HG03196 (cell line): ENCODE measurements around the gene IRF2BP2.
"Not testable (repeated sequence)": the region's sequence is repeated elsewhere in the genome, so short reads cannot be mapped to it uniquely, and the experiment has no call there.

Source experiments
- ATAC-seq: cut with Tn5 transposase; IDR thresholded peaks from one replicate; pipeline ENCODE4 v1.9.1; 2021; ENCODE audit not compliant: unreplicated experiment

The IRF2BP2 gene

DNA sequence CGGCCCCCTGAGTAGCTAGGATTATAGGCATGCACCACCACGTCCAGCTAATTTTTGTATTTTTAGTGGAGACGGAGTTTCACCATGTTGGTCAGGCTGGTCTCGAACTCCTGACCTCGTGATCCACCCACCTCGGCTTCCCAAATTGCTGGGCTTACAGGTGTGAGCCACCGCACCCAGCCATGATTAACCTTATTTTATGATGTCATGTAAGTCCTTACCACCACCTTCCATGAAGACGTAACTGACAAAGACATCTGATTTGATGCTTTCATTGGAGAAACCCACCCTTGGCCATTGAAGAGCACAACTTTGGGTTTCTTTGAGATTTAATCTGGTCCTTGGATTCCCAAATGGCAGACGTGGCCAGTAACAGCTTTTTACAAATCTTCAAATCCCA lies 24.9 kb upstream of the IRF2BP2 start:
- ATAC-seq: not testable (repeated sequence)

DNA sequence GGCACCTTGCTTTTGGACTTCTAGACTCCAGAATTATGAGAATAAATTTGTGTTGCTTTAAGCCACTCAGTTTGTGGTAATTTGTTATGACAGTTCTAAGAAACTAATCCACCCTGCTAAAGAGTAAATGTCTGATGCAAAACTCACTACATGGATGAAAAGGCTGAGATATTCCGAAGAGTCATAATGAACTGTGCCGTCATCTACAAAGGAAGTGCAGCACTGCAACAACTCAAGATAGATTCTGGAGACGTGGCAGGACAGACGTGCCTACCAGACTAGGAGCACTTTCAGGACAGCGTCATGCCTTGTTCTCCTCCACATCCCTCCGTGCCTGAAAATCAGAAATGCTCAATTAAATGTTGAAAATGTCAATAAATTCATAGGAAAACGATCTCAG lies 24.4 kb upstream of the IRF2BP2 start:
- no peak for ATAC-seq

DNA sequence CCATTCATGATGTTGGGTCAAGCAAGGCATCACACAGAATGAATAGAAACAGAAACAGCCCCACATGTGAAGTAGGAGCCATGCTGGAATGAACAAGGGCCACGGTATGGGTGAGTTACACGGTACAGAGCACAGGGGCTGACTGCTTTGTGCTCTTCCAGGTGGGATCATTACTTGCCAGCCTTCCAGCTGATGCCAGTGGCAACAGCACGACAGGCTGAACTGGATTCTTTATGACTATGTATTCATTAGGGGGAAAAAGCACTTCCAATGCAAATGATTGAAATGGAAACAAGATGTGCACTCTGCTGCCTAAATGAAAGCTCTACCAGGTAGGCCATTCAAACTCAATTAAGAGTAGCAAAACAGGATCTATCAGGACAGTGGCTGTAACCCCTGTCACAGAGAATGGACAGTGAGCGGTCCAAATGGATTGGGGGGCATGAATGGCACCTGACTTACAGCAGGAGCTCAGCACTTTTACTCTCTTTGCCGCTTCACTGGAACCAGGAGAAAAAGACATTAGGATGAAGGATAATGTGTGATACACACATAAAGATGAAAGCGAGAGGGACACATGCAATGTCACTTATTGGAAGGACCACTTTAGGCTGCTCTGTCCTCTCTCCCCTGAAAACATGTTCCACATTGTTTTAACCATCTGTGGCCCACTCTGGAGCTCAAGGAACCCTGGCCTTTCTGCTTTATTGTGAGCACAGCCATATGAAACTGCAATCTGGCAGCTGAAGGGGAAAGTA lies 23.4 kb upstream of the IRF2BP2 start:
- ATAC-seq: no peak

DNA sequence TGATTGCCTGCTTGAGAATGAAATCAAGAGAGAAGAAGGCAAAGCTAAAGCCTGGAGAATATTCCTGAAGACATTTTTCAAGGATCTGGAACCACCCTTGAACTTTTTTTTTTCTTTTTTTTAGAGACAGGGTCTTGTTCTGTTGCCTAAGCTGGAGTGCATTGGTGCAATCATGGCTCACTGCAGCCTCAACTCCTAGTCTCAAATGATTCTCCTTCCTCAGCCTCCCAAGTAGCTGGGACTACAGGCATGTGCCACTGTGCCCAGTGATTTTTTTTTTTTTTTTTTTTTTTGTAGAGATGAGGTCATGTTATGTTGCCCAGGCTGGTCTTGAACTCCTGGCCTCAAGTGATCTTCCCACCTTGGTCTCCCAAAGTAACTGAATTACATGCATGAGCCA lies 22.2 kb upstream of the IRF2BP2 start:
- ATAC-seq: no peak

DNA sequence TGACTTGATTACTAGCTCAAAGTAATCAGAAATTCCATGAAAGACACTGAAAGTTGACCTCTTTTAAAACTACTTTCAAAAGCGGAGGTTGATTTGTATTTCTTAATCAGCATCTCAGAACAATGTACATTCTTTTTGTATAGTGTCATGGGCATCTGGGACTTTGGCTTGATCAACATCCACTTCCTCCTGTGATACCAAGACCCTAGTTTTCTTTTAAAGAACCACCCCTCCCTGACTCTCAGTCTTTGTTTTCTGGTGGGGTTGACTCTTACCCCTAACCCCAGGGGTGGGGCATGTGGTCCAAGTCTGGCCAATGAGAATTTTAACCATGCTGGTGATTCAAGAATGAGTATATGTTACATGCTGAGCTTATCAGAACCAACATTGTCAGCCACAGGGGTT lies 21.7 kb upstream of the IRF2BP2 start:
- no peak for ATAC-seq

DNA sequence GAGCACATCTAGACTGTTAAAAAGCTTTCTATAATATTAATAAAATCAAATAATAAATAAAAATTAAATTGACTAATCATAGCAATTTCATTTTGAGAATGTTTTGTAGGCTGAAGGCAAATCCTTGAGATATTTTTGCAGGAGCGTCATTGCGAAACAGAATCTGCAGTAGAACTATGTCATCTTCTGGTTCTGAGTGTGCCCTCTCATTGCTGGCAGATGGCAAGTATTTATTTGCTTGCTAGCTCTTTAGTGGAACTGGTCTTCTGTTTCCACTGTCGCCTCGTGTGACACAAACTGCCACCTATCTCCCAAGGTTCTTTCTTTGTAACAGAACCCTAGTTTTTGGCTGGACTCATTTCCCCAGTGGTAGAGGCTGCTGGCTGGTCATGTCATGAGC lies 19.0 kb upstream of the IRF2BP2 start:
- no peak for ATAC-seq

DNA sequence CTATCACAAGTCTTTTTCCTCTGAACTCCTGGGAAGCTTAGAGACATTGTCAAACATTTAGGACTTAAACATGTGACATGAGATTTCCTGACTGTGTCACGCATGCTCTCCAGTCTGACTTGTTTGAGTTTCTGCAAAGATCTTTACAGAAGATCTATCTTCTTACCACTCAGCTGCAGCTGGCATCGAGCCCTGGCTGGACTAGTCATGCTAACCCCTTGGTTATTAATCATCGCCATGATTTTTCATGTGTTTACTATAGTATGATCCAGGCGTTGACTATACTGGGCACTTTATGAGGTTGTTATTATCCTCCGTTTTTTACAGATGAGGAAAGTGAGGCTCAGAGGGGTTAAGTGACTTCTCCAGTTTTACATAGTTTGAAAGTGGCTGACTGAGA lies 18.1 kb upstream of the IRF2BP2 start:
- no peak for ATAC-seq

DNA sequence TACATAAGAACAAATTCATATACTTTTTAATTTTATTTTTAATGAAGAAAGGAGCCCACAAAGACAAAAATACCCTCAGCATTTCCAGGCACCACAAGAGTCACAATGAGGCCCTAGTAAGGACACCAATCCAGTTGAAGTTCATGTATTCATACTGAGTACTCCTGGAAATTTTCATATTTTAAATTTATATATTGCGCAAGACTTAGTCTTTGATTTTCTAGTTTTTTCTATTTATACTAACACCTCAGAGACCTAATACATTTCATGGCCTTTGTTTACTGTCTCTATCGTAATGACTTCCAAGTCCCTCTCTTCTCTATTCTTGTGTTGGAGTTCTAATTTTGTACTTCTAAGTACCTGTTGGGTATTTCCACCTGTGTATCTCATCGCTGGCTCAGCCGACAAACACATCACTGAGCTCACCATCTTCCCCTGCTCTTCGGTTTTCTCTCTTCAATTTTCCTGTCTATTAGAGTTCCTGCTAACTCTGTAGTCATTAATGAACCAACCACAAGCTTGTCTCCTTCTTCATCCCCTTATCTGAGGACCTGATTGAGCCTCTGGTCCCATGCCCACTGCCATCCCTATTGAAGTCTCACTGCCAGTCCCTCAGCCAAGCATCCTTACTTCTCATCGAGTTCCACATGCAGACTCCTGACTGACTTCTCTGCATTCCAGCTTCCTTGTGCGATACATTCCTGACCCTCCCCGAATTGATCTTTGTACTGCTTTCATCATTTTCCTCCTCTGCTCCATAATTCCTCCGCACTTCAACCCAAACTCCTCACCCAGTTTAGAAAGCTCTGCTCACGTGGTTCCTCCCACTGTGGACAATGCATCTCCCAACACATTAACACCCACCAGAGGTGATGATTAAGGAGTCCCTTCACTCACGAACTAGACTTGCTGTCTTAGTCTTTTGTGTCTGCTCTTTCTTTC lies 17.3 kb upstream of the IRF2BP2 start:
- ATAC-seq: no peak

DNA sequence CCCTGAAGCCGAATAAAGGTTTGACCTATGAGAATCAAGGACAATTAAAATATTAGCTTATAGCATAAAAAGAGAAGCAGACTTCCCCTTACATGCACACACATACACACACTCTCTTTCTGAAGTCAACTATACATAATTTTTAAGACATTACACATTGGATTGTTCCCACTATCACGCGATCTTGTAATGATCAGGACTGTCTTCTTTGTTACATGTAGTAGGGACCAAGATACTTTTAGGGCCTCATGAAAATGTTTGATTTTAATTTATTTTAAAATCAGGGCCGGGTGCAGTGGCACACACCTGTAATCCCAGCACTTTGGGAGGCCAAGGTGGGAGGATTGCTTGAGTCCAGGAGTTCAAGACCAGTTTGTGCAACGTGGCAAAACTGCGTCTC lies 16.4 kb upstream of the IRF2BP2 start:
- no peak for ATAC-seq

DNA sequence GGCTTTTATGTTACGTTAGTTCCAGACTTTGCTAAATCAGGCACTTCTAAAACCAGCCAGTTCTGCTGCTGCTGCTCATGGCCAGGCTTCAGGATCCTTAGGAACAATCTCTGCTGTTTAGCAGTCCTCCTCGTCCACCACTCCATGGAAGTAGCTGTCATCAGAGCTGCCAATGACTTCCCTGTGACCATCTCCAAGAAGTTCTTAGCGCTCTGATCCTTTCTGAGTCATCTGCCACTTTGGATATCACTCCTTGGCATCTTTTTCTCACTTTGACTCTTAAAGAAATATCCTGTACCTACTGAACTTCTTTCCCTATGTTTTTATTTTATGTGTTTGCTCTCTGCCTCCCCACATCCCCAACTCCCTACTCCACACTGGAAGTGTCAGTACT lies 14.7 kb upstream of the IRF2BP2 start:
- ATAC-seq: no peak

DNA sequence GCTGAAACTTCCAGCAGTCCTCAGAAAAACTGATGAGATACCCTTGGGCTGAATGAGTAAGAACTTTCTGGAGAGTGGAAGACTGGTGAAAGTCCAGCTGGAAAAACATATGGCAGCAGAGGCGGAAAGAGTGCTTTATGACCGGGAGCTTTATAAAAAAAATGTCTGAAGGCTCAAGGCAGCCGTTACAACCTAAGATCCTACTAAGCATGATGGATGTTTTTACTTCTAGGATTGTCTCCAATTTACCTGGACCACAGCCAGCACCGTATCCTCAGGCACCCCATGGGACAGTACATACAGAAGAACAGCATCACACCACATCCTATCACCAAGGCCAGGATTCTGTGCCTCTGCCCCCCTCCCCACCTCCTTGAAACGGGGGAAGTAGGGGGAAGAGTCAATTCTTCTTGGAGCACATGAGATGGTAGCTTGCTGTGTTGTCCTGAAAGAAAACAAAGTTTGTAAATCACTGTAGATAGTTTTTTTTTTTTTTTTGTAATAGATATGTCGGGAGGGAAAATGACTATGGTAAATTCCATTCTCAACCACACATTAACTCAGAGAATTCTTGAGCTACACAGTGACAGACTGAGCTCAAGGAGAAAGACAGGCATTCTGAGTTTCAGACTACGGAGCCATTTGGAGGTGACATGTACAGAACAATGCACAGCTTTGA lies 11.8 kb upstream of the IRF2BP2 start:
- ATAC-seq: no peak

DNA sequence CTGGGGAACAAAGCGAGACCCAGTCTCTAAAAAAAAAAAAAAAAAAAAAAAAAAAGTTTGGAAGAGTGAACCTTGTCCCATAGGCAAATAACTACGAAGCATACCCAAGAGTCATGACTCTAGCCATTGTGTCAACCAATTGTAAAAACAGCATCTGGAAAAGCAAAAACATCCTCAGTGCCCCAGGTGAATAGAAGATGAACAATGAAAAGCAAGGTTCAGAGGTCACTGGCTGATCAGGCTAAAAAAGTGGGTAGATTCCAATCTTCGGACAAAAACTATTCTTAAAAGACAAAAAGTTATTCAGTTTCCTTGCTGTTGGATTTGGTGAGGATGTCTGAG lies 11.1 kb upstream of the IRF2BP2 start:
- ATAC-seq: no peak

DNA sequence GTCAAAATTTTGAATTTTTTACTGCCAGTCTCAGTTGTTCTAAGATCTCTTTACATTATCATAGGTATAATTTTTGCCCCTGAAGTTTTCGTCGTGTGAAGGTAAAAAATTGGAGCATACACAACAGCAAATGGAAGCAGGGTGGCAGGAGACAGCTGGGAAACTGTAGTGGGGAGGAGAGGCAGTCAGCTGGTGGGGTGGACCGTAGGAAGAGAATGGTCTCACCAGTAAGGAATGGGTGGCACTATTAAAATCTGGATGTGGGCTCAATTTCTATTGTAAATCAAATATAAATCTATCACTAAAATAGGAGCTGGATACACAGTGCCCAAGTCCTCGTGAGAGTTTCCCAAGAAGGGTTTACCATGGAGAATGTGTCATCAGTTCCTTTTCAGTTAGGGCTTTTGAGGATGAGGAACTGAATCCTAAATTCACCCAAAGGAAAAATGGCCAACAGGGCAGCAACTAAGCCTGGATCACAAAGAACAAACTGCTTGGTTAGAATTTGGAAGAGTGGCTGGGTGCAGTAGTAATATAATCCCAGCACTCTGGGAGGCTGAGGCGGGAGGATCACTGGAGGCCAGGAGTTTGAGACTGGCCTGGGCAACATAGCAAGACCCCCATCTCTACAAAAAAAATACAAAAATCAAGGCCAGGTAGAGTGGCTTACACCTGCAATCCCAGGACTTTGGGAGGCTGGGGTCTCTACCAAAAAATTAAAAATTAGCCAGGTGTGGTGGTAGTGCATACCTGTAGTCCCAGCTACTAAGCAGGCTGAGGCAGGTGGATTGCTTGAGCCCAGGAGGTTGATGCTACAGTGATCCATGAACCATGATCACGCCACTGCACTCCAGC lies 10.5 kb upstream of the IRF2BP2 start:
- ATAC-seq: no peak

DNA sequence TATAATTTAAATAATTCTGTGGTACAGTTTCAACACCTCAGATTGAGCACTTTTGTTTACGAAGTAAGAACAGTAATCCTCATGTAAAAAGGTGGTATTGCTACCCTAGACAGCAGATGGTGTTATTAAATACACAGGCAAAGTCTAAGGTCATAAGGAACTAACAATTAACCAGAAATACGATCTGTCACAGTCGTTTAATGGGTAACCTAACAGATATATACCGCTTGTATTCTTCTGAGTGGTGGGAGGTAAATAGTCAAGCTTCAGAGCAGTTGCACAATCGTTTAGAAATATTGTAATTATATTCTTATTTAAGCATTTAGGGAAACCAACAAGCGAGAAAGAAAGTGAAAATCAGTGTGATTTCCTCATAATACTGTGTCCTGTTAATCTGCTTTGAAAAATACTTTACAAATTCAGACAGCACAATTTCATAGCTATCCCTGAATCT lies 9.8 kb upstream of the IRF2BP2 start:
- ATAC-seq: no peak

DNA sequence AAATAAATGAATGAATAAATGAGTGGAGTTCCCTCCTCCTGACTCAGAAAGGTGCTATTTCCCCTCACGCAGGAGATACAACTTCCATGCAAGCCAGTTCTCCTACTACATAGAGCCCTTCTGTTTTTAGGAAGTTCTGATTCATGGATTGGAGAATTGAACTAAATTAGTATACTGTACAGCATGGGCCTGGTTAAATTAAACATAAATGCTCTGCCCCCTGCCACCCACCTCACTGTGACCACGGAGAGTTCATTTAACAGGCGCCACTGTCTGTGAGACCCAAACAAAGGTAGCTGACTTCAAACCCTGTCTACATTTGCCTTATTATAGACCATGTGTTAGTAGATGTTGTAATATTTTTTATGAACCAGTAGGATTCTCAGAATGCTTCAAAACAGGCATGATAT lies 9.1 kb upstream of the IRF2BP2 start:
- ATAC-seq: no peak

DNA sequence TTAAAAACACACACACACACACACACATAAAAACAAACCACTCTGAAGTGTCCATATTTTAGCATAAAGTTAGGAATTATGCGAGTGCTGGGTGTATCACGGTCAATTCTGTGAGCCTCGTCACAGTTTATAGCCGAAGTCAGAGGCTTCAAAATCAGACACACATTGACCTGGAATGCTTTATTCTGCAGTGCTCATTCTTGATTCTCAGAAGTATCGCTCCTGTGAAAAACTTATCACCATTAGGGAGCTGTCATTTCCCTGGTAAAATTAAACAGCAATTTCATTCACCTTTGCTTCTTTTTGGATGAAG lies 8.7 kb upstream of the IRF2BP2 start:
- no peak for ATAC-seq

DNA sequence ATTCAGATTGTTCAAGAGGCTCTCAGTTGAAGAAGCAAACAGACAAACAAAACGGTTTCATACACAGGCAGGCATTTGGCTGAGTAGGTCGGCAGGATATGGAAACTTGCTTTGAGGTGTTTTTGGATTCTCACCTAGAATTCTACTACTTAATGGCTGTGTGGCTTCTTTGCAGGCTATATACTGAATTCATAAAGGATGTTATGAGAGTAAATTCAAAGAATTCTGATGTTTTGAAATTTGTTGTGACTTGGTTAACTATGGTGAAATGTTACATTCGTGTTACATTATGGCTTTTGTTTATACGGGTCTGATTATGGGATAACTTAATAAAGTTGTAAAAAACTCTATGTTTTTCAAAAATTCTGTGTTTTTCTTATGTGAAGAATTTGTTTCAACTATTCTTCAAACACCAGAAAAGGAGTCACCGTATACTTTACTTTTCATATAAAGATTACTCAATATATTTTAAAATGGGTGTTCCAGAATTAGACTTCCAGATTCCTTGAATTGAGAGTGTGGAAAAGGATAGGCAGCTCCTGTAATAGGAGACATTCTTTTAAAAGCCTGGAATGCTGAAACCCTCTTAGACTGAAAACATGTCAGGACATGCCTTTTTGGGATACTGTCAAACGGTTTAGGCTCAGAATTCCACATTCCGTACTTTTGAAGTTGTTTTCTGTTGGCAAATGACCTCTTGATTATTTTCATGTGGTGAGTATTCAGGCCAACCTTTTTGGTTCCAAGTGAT lies 8.2 kb upstream of the IRF2BP2 start:
- ATAC-seq: no peak

DNA sequence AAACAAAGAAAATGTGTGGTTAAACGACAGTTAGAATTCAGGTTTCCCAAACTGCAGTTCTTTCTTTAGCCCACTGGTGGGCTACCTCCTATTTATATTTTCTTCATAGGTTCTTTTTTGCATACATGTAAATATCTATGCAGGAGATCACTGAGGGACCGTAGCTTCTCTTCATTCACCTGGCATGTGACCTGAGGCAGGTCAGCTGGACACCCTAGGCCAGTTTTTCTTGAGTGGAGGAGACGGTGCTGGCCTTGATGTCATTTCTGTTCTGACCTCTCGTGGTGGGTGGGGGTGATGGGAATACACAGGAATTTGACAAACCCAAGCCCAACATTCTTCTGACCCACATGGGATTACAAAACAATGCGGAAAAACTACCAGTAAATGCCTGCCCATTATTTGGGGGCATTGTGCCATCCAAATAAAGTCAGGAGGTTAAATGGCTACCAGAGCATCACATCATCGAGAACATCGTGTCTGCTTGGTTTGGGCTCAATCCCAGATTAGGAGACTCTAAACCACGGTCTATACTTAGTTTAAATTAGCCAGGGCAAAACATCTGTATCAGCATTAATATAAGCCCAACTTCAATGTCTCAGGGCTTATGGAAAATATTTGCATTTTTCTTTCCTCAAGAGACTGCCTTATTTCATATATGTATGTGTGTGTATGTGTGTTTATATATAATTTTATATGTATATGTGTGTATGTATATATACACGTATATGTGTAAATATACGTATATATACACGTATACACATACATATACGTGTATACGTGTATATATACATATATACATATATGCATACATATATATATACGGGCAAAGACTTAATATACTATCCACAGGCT lies 7.4 kb upstream of the IRF2BP2 start:
- no peak for ATAC-seq

DNA sequence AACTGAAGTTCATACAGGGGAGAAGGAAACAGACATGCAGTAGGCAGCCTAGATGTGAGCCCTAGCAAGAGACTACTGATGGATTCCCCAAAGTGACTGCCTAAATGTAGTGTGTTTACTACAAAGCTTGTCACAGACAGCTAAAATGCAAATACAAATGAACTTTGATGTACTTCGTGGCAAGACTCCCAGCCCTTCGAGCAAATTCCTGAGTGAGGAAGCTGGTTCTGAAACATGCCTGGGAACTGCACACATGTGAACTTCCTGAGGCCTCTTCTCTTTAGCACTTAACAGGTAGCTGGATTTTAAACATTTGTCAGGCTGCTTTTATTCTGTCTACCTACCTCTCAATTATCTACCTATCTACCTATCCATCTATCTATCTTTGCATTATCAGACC lies 6.7 kb upstream of the IRF2BP2 start:
- no peak for ATAC-seq
